GM19397 (cell line): ENCODE measurements around the gene HPN.

ENCODE experiments used
- ATAC-seq: cut with Tn5 transposase; IDR thresholded peaks from one replicate; pipeline ENCODE4 v1.9.1; 2021; ENCODE audit warnings: mild to moderate bottlenecking, moderate library complexity; ENCODE audit not compliant: unreplicated experiment

HPN gene

GRCh38 chr19:35060160-35060855, 18.8 kb downstream of the HPN start:
- no peak for ATAC-seq

GRCh38 chr19:35061583-35062373, 20.3 kb downstream of the HPN start:
- no peak for ATAC-seq

- no peak for ATAC-seq
These were observed 21.4 kb downstream of the HPN start for GRCh38 chr19:35062942-35063341.

GRCh38 chr19:35063940-35064818, 22.7 kb downstream of the HPN start:
- no peak for ATAC-seq

- no peak for ATAC-seq
These were observed 24.1 kb downstream of the HPN start for GRCh38 chr19:35065574-35065973.

GRCh38 chr19:35066121-35066520, 24.6 kb downstream of the HPN start:
- ATAC-seq = no peak

- ATAC-seq = peak; percentile 68
These were observed 25.4 kb downstream of the HPN start for GRCh38 chr19:35066691-35067563.

GRCh38 chr19:35068941-35069634, 27.6 kb downstream of the HPN start:
- no peak for ATAC-seq

- no peak for ATAC-seq
These were observed 28.2 kb downstream of the HPN start for GRCh38 chr19:35069696-35070095.

- no peak for ATAC-seq
These were observed 28.9 kb downstream of the HPN start for GRCh38 chr19:35070471-35070870.

GRCh38 chr19:35073516-35073915, 32.0 kb downstream of the HPN start:
- ATAC-seq = no peak

GRCh38 chr19:35073941-35074340, 32.4 kb downstream of the HPN start:
- no peak for ATAC-seq

GRCh38 chr19:35074426-35075201, 33.1 kb downstream of the HPN start:
- ATAC-seq = no peak

- no peak for ATAC-seq
These were observed 33.9 kb downstream of the HPN start for GRCh38 chr19:35075202-35076025.

GRCh38 chr19:35076026-35076370, 34.5 kb downstream of the HPN start:
- ATAC-seq = no peak

- no peak for ATAC-seq
These were observed 35.1 kb downstream of the HPN start for GRCh38 chr19:35076657-35077056.

- ATAC-seq = no peak
These were observed 36.1 kb downstream of the HPN start for GRCh38 chr19:35077411-35078223.

GRCh38 chr19:35079826-35080225, 38.3 kb downstream of the HPN start:
- no peak for ATAC-seq
